Choroid plexus epithelial cell (primary cell): ENCODE data around the gene TMOD1.
A peak's percentile ranks its signal among the peaks of the same experiment; 100 is the strongest.

Experiments
- DNase-seq: peaks from one replicate; pipeline ENCODE4 v3.0.0-alpha.2; 2010; ENCODE audit warnings: low read depth
- H3K4me3 ChIP-seq: 2 replicates; pipeline ENCODE4 v1.5.1; 2011; ENCODE audit warnings: low read depth, mild to moderate bottlenecking, control low read depth, low read length, moderate library complexity
- CTCF ChIP-seq: conservative IDR thresholded peaks from 2 replicates; pipeline ENCODE4 v1.5.1; 2011; ENCODE audit warnings: low read depth, mild to moderate bottlenecking, control low read depth, inconsistent platforms, low read length, moderate library complexity

TMOD1 gene

GRCh38 chr9:97560851-97561250 is 59.4 kb downstream of the TMOD1 start:
- DNase-seq, result no peak
- no peak for TF ChIP-seq CTCF
- H3K4me3 ChIP-seq, result no peak overlapping the region

DNA sequence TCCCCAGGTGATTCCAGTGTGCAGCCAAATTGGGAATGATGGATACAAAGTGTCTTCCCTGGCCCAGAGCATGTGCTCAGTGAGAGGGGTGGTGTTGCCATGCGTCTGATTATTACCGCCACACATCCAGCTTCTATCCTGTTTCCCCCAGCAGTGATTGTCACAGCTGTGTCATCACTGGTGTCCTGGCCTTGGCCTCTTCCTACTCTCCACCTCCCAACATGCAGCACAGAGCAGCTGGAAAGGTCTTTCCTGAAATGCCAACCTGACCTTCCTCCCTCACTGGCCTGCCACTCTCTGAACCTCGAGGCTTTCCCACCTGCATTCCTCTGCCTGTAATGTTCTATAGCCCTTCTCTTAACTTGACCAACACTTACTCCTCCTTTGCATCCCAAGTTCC is 60.0 kb downstream of the TMOD1 start:
- DNase-seq, result no peak
- H3K4me3 ChIP-seq, result no peak overlapping the region
- TF ChIP-seq CTCF, result no peak

DNA sequence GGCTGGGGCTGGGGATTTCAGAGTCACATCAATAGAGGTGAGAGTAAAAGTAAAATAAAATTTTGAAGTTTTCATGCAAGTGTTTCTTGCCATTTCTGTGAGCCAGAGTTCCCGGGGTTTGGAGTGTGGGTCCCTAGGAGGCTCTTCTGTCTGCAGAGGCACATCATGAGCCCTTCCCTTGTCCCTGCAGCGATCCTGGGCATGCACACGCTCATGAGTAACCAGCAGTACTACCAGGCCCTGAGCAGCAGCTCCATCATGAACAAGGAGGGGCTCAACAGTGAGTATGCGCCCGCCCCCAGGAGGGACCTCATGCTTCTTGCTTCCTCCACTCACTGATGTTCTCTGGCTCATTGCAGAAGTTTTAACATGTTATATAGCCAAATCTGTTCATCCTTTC is 61.1 kb downstream of the TMOD1 start:
- TF ChIP-seq CTCF, result no peak
- H3K4me3 ChIP-seq, result no peak overlapping the region
- DNase-seq, result no peak

DNA sequence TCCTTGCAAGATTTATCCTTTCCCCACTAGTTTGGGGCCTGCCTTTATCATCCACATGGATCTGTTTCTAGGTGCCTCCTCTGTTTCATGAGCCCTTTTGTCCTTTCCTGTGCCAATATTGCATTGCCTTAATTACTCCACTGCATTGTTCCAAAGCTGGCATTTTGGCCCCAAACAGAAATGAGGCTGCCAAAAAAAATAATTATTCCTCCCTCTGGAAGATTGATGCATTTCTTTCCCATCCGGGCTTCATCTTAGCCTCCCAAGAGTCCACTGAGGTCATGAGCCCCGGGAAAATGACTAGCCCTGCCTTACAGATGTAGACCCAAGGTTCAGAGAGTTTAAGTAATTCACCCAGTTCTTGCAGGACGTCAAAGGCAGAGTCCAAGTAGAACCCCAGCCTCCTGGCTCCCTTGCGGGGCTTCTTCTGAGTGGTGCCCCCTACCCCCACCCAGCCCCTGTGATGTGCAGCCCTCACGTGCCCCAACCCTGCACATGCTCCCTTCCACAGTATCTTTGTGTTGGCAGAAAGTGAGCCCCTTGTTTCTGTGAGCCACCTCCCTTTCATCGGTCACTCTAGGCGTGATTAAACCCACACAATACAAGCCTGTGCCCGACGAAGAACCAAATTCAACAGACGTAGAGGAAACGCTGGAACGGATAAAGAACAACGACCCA is 62.1 kb downstream of the TMOD1 start:
- TF ChIP-seq CTCF, result no peak
- no peak for DNase-seq

GRCh38 chr9:97564291-97565175 is 63.1 kb downstream of the TMOD1 start:
- H3K4me3 ChIP-seq, result no peak overlapping the region
- TF ChIP-seq CTCF, result no peak
- peak; percentile 57 for DNase-seq

More for the DNA sequence above, 62.1 kb downstream of the TMOD1 start:
- no peak overlapping the region for H3K4me3 ChIP-seq

DNA sequence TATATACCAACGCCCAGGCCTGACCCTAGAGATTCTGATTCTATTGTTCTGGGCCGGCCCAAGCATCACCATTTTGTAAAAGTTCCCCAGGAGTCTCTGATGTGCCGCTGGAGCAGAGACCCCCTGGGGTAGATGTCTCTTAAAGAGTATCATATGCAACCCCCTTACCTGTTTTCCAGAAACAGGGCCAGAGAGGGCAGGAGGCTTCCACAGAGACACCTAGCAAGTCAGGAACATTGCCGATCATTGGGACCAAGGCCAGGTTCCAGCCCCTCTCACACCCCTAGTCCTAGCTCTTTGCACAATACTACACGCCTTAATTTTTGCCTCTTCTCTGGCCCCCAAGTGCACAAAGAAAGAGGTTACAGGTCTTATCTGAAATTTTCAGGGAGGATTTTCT is 63.8 kb downstream of the TMOD1 start:
- DNase-seq, result no peak
- TF ChIP-seq CTCF, result no peak
- H3K4me3 ChIP-seq, result no peak overlapping the region
